ENCODE results near the gene EIF6.
"Not testable (repeated sequence)": the region's sequence is repeated elsewhere in the genome, so short reads cannot be mapped to it uniquely, and the experiment has no call there.

The EIF6 gene

GRCh38 chr20:35319192-35319870 lies 34.8 kb upstream of the EIF6 start:
- Histone ChIP-seq H3K36me3 (replicated peaks) (peaks cover 3% of the 10 kb centered on the region; the same call in 1 of the 2 replicates), H3K4me3 (no peak overlapping the region), H3K9me3 (no peaks in the 10 kb centered on the region), H3K4me1 (no peaks in the 10 kb centered on the region), H3K27me3 (ENCODE audit: low read depth) (no peaks in the 10 kb centered on the region)
- no peak for DNase-seq (ENCODE audit: low spot score in 2 of 2)
- in situ Hi-C loops (cut with MboI; ENCODE audit: low sequenced_read_pairs): no loop called here

- DNase-seq (ENCODE audit: low spot score in 2 of 2): no peak
- Histone ChIP-seq H3K27me3 (ENCODE audit: low read depth) (no peaks in the 10 kb centered on the region), H3K9me3 (no peaks in the 10 kb centered on the region), H3K4me3 (no peak overlapping the region), H3K4me1 (no peaks in the 10 kb centered on the region), H3K36me3 (replicated peaks) (peaks cover 3% of the 10 kb centered on the region; the same call in 1 of the 2 replicates)
- in situ Hi-C loops (cut with MboI; ENCODE audit: low sequenced_read_pairs): no loop called here
These were observed 34.1 kb upstream of the EIF6 start for GRCh38 chr20:35318502-35319157.

- in situ Hi-C loops (cut with MboI; ENCODE audit: low sequenced_read_pairs): no loop called here
- peaks cover 5% of the 10 kb centered on the region for H3K36me3 ChIP-seq (replicated peaks)
- H3K9me3 ChIP-seq: no peaks in the 10 kb centered on the region
- no peaks in the 10 kb centered on the region; the same call in 1 of the 2 replicates for H3K4me1 ChIP-seq
- H3K4me3 ChIP-seq: no peak overlapping the region
- DNase-seq (ENCODE audit: low spot score in 2 of 2): no peak
- no peaks in the 10 kb centered on the region for H3K27me3 ChIP-seq (ENCODE audit: low read depth)
These were observed 33.0 kb upstream of the EIF6 start for GRCh38 chr20:35317416-35318210.

- in situ Hi-C loops (cut with MboI; ENCODE audit: low sequenced_read_pairs): no loop called here
- no peak for DNase-seq (ENCODE audit: low spot score in 2 of 2)
- Histone ChIP-seq H3K9me3 (no peaks in the 10 kb centered on the region), H3K4me1 (no peaks in the 10 kb centered on the region; the same call in 1 of the 2 replicates), H3K4me3 (no peak overlapping the region), H3K27me3 (ENCODE audit: low read depth) (no peaks in the 10 kb centered on the region), H3K36me3 (replicated peaks) (peaks cover 5% of the 10 kb centered on the region)
These were observed 31.5 kb upstream of the EIF6 start for GRCh38 chr20:35316086-35316485.

GRCh38 chr20:35315632-35316020 lies 31.1 kb upstream of the EIF6 start:
- H3K4me1 ChIP-seq; H3K36me3 ChIP-seq (replicated peaks); H3K4me3 ChIP-seq; DNase-seq (ENCODE audit: low spot score in 2 of 2); H3K27me3 ChIP-seq (ENCODE audit: low read depth); in situ Hi-C loops (cut with MboI; ENCODE audit: low sequenced_read_pairs); H3K9me3 ChIP-seq: not testable (repeated sequence)

- no peak for DNase-seq (ENCODE audit: low spot score in 2 of 2)
- Histone ChIP-seq H3K27me3 (ENCODE audit: low read depth) (no peaks in the 10 kb centered on the region), H3K4me1 (no peaks in the 10 kb centered on the region; the same call in 1 of the 2 replicates), H3K4me3 (no peak overlapping the region), H3K36me3 (replicated peaks) (peaks cover 5% of the 10 kb centered on the region), H3K9me3 (no peaks in the 10 kb centered on the region)
- in situ Hi-C loops (cut with MboI; ENCODE audit: low sequenced_read_pairs): no loop called here
These were observed 30.5 kb upstream of the EIF6 start for GRCh38 chr20:35314816-35315631.

- Histone ChIP-seq H3K4me3 (no peak overlapping the region), H3K36me3 (replicated peaks) (peaks cover 5% of the 10 kb centered on the region), H3K9me3 (no peaks in the 10 kb centered on the region), H3K27me3 (ENCODE audit: low read depth) (no peaks in the 10 kb centered on the region), H3K4me1 (no peaks in the 10 kb centered on the region; the same call in 1 of the 2 replicates)
- DNase-seq (ENCODE audit: low spot score in 2 of 2): no peak
- in situ Hi-C loops (cut with MboI; ENCODE audit: low sequenced_read_pairs): no loop called here
These were observed 27.7 kb upstream of the EIF6 start for GRCh38 chr20:35312318-35312717.

- no peak overlapping the region for H3K4me3 ChIP-seq
- no peak for DNase-seq (ENCODE audit: low spot score in 2 of 2)
- no peaks in the 10 kb centered on the region for H3K9me3 ChIP-seq
- H3K4me1 ChIP-seq: no peaks in the 10 kb centered on the region; the same call in 1 of the 2 replicates
- H3K27me3 ChIP-seq (ENCODE audit: low read depth): no peaks in the 10 kb centered on the region
- in situ Hi-C loops (cut with MboI; ENCODE audit: low sequenced_read_pairs): no loop called here
- H3K36me3 ChIP-seq (replicated peaks): peaks cover 5% of the 10 kb centered on the region
These were observed 27.2 kb upstream of the EIF6 start for GRCh38 chr20:35311822-35312221.

- no peaks in the 10 kb centered on the region; the same call in 1 of the 2 replicates for H3K4me1 ChIP-seq
- H3K27me3 ChIP-seq (ENCODE audit: low read depth): no peaks in the 10 kb centered on the region
- H3K4me3 ChIP-seq: no peak overlapping the region
- peaks cover 8% of the 10 kb centered on the region for H3K36me3 ChIP-seq (replicated peaks)
- in situ Hi-C loops (cut with MboI; ENCODE audit: low sequenced_read_pairs): no loop called here
- H3K9me3 ChIP-seq: no peaks in the 10 kb centered on the region
- DNase-seq (ENCODE audit: low spot score in 2 of 2): no peak
These were observed 26.8 kb upstream of the EIF6 start for GRCh38 chr20:35311409-35311808.

GRCh38 chr20:35307666-35308653 lies 23.4 kb upstream of the EIF6 start:
- in situ Hi-C loops (cut with MboI; ENCODE audit: low sequenced_read_pairs): no loop called here
- H3K9me3 ChIP-seq: no peaks in the 10 kb centered on the region
- H3K36me3 ChIP-seq (replicated peaks): peaks cover 14% of the 10 kb centered on the region
- H3K27me3 ChIP-seq (ENCODE audit: low read depth): no peaks in the 10 kb centered on the region
- H3K4me1 ChIP-seq: no peaks in the 10 kb centered on the region; the same call in 1 of the 2 replicates
- no peak overlapping the region for H3K4me3 ChIP-seq
- DNase-seq (ENCODE audit: low spot score in 2 of 2): no peak

GRCh38 chr20:35306931-35307517 lies 22.5 kb upstream of the EIF6 start:
- in situ Hi-C loops (cut with MboI; ENCODE audit: low sequenced_read_pairs): no loop called here
- peak; percentile 52 to 76 for DNase-seq (ENCODE audit: low spot score in 2 of 2)
- Histone ChIP-seq H3K9me3 (no peaks in the 10 kb centered on the region), H3K27me3 (ENCODE audit: low read depth) (no peaks in the 10 kb centered on the region), H3K4me3 (no peak overlapping the region), H3K36me3 (replicated peaks) (peaks cover 9% of the 10 kb centered on the region), H3K4me1 (no peaks in the 10 kb centered on the region)
